LHCN-M2 (cell line): Measurements from ENCODE around the gene SIX1. TPM values are rescaled to one million over a fixed set of nuclear protein-coding genes. Genes with fewer than 3 reads are reported as not detected.

ENCODE experiments used
- DNase-seq: peaks from one replicate; pipeline ENCODE4 v3.0.0-alpha.2; 2012; ENCODE audit warnings: low read depth
- total RNA-seq: library from RNA; depleted of rRNA; stranded (reverse); fragments of >200 nt; gene quantifications from 2 replicates; pipeline ENCODE4 v1.2.3, GENCODE V29; 2014

SIX1 gene
- total RNA-seq, 1 experiment from 2014 or later = 183 TPM

- DNase-seq = peak; percentile 77
These were observed 6.8 kb upstream of the SIX1 start for GRCh38 chr14:60655898-60656685.

GRCh38 chr14:60655119-60655897, 6.0 kb upstream of the SIX1 start:
- peak; percentile 78 for DNase-seq

GRCh38 chr14:60654334-60654821, 5.1 kb upstream of the SIX1 start:
- DNase-seq = peak; percentile 66

- DNase-seq = no peak
These were observed 4.5 kb upstream of the SIX1 start for GRCh38 chr14:60653701-60654161.

GRCh38 chr14:60652674-60653651, 3.7 kb upstream of the SIX1 start:
- peak; percentile 67 for DNase-seq

- DNase-seq = peak; percentile 52
These were observed 2.8 kb upstream of the SIX1 start for GRCh38 chr14:60651796-60652673.

- peak; percentile 72 for DNase-seq
These were observed 2.0 kb upstream of the SIX1 start for GRCh38 chr14:60651086-60651795.

- peak; percentile 74 for DNase-seq
These were observed 1.2 kb upstream of the SIX1 start for GRCh38 chr14:60650373-60650961.

- peak; percentile 91 for DNase-seq
These were observed 647 bp upstream of the SIX1 start for GRCh38 chr14:60649875-60650372.

GRCh38 chr14:60648249-60648933, 886 bp downstream of the SIX1 start:
- DNase-seq = peak; percentile 17

- DNase-seq = no peak
These were observed 1.4 kb downstream of the SIX1 start for GRCh38 chr14:60647837-60648248.

- DNase-seq = peak; percentile 85
These were observed 2.0 kb downstream of the SIX1 start for GRCh38 chr14:60647081-60647836.

GRCh38 chr14:60646226-60646818, 3.0 kb downstream of the SIX1 start:
- peak; percentile 94 for DNase-seq

GRCh38 chr14:60645126-60645741, 4.0 kb downstream of the SIX1 start:
- peak; percentile 21 for DNase-seq

GRCh38 chr14:60644666-60645065, 4.6 kb downstream of the SIX1 start:
- DNase-seq = no peak

- peak; percentile 59 for DNase-seq
These were observed 5.6 kb downstream of the SIX1 start for GRCh38 chr14:60643463-60644314.
